ENCODE data around the gene CTSA. TPM values are rescaled to one million over a fixed set of nuclear protein-coding genes. Genes with fewer than 3 reads are reported as not detected.

CTSA gene
- total and polyA plus RNA-seq, 2 of the 4 experiments (the other 2 are of a cell fraction), result 19.0 to 312 TPM

GRCh38 chr20:45872626-45873025 is 18.5 kb upstream of the CTSA start:
- H2AK9ac ChIP-seq (replicated peaks; ENCODE audit: low read depth, low read length, poor library complexity), result peak overlapping the region; percentile 40
- ATAC-seq (ENCODE audit: low read depth), result no peak
- H2BK5ac ChIP-seq (ENCODE audit: low read depth, low read length, poor library complexity, severe bottlenecking), result peak overlapping the region; percentile 48
- peaks cover 10% of the 10 kb centered on the region for H3K36me3 ChIP-seq (ENCODE audit: control insufficient read depth, insufficient read depth, low read length)
- dilution Hi-C loops (cut with HindIII; ENCODE audit: low sequenced_read_pairs, unreplicated experiment), result no loop called here
- no peak overlapping the region; the same call in 1 of the 2 replicates for H4K5ac ChIP-seq (ENCODE audit: low read depth, low read length)
- H3K4me3 ChIP-seq (ENCODE audit: insufficient read depth, low read depth, low read length), result no peak overlapping the region
- TF ChIP-seq USF2 (IDR thresholded peaks at IDR 0.05; ENCODE audit: low read depth, low read length), result no peak
- no peak for TF ChIP-seq CHD1 (IDR thresholded peaks at IDR 0.05; ENCODE audit: low read depth, low read length)
- TF ChIP-seq POLR2A (IDR thresholded peaks at IDR 0.05; ENCODE audit: low read depth, low read length), result no peak
- no peak for TF ChIP-seq MAZ (IDR thresholded peaks at IDR 0.05; ENCODE audit: borderline replicate concordance, low read depth, low read length)
- no peak for TF ChIP-seq SMC3 (IDR thresholded peaks at IDR 0.05; ENCODE audit: low read depth, low read length)
- TF ChIP-seq CTCF (conservative IDR thresholded peaks at IDR 0.05; ENCODE audit: low read depth, low read length), result no peak
- no peak for TF ChIP-seq BHLHE40 (IDR thresholded peaks at IDR 0.05; ENCODE audit: low read depth, low read length)
- no peak for TF ChIP-seq MAFK (IDR thresholded peaks at IDR 0.05; ENCODE audit: low read depth, low read length)
- TF ChIP-seq ELK1 (IDR thresholded peaks at IDR 0.05; ENCODE audit: borderline replicate concordance, low read depth, low read length), result no peak
- TF ChIP-seq RFX5 (IDR thresholded peaks at IDR 0.05; ENCODE audit: low read depth, low read length), result no peak
- no peak for TF ChIP-seq RCOR1 (IDR thresholded peaks at IDR 0.05; ENCODE audit: insufficient replicate concordance, low read length)
- no peak for TF ChIP-seq RAD21 (IDR thresholded peaks at IDR 0.05; ENCODE audit: low read length)
- no peak for TF ChIP-seq FOS (IDR thresholded peaks at IDR 0.05; ENCODE audit: low read depth, low read length)
- no peak for TF ChIP-seq CEBPB (IDR thresholded peaks at IDR 0.05; ENCODE audit: low read depth, low read length)
- no peak for TF ChIP-seq NFE2L2 (IDR thresholded peaks at IDR 0.05; ENCODE audit: low read depth, low read length)
- no peak for TF ChIP-seq MXI1 (IDR thresholded peaks at IDR 0.05; ENCODE audit: borderline replicate concordance, low read depth, low read length)
- H2BK20ac ChIP-seq (ENCODE audit: low read depth, low read length), result peak overlapping the region; percentile 56; the same call in 1 of the 2 replicates
- H2AFZ ChIP-seq (replicated peaks; ENCODE audit: low read length, poor library complexity), result no peak overlapping the region
- no peaks in the 10 kb centered on the region; the same call in 1 of the 2 replicates for H4K20me1 ChIP-seq (ENCODE audit: insufficient read depth, low read length)
- peak overlapping the region; percentile 17; the same call in 1 of the 2 replicates for H4K91ac ChIP-seq (ENCODE audit: insufficient read depth, low read depth, low read length)
- no peak overlapping the region for H3K56ac ChIP-seq (ENCODE audit: extremely low read depth, insufficient read depth, low read length)
- H3K4me1 ChIP-seq (ENCODE audit: control insufficient read depth, insufficient read depth, low read length), result peaks cover 11% of the 10 kb centered on the region
- H3K4ac ChIP-seq (ENCODE audit: low read depth, low read length), result peak overlapping the region; percentile 36; the same call in 1 of the 2 replicates
- ChIA-PET CTCF (no interaction called here), POLR2A (ENCODE audit: unreplicated experiment) (no interaction called here)
- H3K18ac ChIP-seq (ENCODE audit: low read depth, low read length), result peak overlapping the region; percentile 60; the same call in 1 of the 2 replicates
- WGBS, 2 experiments (ENCODE audit: extremely low coverage in 2 of 2, insufficient read length in 1 of 2), result no CpG with 5 or more reads among the region's 4 CpGs
- no peaks in the 10 kb centered on the region for H3K27me3 ChIP-seq (ENCODE audit: control insufficient read depth, insufficient read depth, low read length)
- peak overlapping the region; percentile 42; the same call in 2 of the 3 replicates for H2BK15ac ChIP-seq (ENCODE audit: low read depth, low read length)
- no peaks in the 10 kb centered on the region for H3K9me3 ChIP-seq (ENCODE audit: control insufficient read depth, insufficient read depth, low read length)
- peak overlapping the region; percentile 66 for H2AK5ac ChIP-seq (ENCODE audit: low read depth, low read length)
- no peak overlapping the region for H3K23ac ChIP-seq (ENCODE audit: low read depth, low read length)
- no peak overlapping the region; the same call in 1 of the 2 replicates for H2BK120ac ChIP-seq (ENCODE audit: low read depth, low read length)
- H3K9ac ChIP-seq (ENCODE audit: low read depth, low read length), result no peak overlapping the region
- DNase-seq, result no peak
- intact Hi-C loops (cut with micrococcal nuclease), result no loop called here
- H3K4me2 ChIP-seq (ENCODE audit: low read depth, low read length), result no peak overlapping the region
- H3K79me1 ChIP-seq (ENCODE audit: low read depth in 1 of 2, low read length in 2 of 2), result 0 out of 4 replicates have a peak, but pooled peaks cover 0 to 5% of the 10 kb centered on the region in 2 experiments
- no TSS peak for BruUV-seq (replicated peaks)
- H3K14ac ChIP-seq (replicated peaks; ENCODE audit: low read depth, low read length), result no peak overlapping the region
- H3K27ac ChIP-seq (ENCODE audit: insufficient read depth, low read length), result no peak overlapping the region
- no peak overlapping the region; a peak in 1 of 4 replicates for H4K8ac ChIP-seq (ENCODE audit: low read depth in 2 of 2, low read length in 2 of 2)
- in situ Hi-C loops (cut with MboI; ENCODE audit: low sequenced_read_pairs), result no loop called here
- peaks cover 7% of the 10 kb centered on the region for H3K9me1 ChIP-seq (ENCODE audit: insufficient read depth, low read length)
